Psoas muscle (tissue), 8 donors: ENCODE results near the gene TUBA8. TPM values are rescaled to one million over a fixed set of nuclear protein-coding genes. Genes with fewer than 3 reads are reported as not detected.

ENCODE experiments used
- ATAC-seq, 4 donors: fragments of 200-7000 bp; cut with Tn5 transposase; one replicate each; pipeline ENCODE4 v1.9.1; 2020; ENCODE audit warnings: moderate library complexity in 3 of 4, mild to moderate bottlenecking in 2 of 4
- DNase-seq, 2 donors: peaks; one replicate each; pipeline ENCODE4 v3.0.0-alpha.2; 2020
- H3K27ac ChIP-seq: fragments of 200-600 bp; one replicate; pipeline ENCODE4 v1.8.0; 2022
- H3K27me3 ChIP-seq, 3 donors: fragments of 200-600 bp in 1 of 3; one replicate each; pipeline versions ENCODE4 v1.6.1 to v1.8.0; 2013 to 2022; ENCODE audit warnings: low read length in 2 of 3, mild to moderate bottlenecking in 2 of 3, moderate library complexity in 1 of 3; ENCODE audit not compliant: insufficient read depth in 3 of 3
- H3K36me3 ChIP-seq, 2 donors: fragments of 200-600 bp in 1 of 2; one replicate each; pipeline versions ENCODE4 v1.6.1 to v1.8.0; 2013 to 2022; ENCODE audit warnings: low read depth in 1 of 2, mild to moderate bottlenecking in 1 of 2, moderate library complexity in 1 of 2; ENCODE audit not compliant: insufficient read depth in 1 of 2
- H3K4me1 ChIP-seq: fragments of 200-600 bp; one replicate; pipeline ENCODE4 v1.8.0; 2022
- H3K4me3 ChIP-seq: fragments of 200-600 bp; one replicate; pipeline ENCODE4 v1.8.0; 2022; ENCODE audit warnings: mild to moderate bottlenecking
- H3K9me3 ChIP-seq: fragments of 200-600 bp; one replicate; pipeline ENCODE4 v1.8.0; 2022
- WGBS, 3 donors: extraction: QIAGEN DNeasy Blood & Tissue Kit; methylation state at CpG; one replicate each; pipeline versions ENCODE4 v1.1.6 to v1.1.7; 2013; 5-methylcytosine and 5-hydroxymethylcytosine counted together
- intact Hi-C, 2 donors: fragments of 100-400 bp; cut with DNase I; formaldehyde crosslinking; loops; one replicate each; pipeline versions ENCODE4 v1.11.0 to v1.14.2; 2022
- polyA plus RNA-seq, 3 donors: library from polyadenylated mRNA; stranded (reverse); fragments of 200-250 nt; gene quantifications; one replicate each; pipeline ENCODE4 v1.2.3, GENCODE V29; 2013
- total RNA-seq, 4 donors: library from RNA; stranded (reverse); fragmentation: NEBNext Ultra II Directional in 2 of 4; extraction: Animal tissue kit (Norgen Biotek cat#: 25700) in 2 of 4; gene quantifications; one replicate each; pipeline versions ENCODE4 v1.2.1 to v1.2.4, GENCODE V29; 2021 to 2023
- TF ChIP-seq, protein P1 (sequence below): fragments of 200-600 bp; IDR thresholded peaks from one replicate; pipeline ENCODE4 v1.8.0; 2022; ENCODE audit warnings: antibody characterized with exemption
- donor health status: healthy with polysubstance abuse.
- donor health status: DM: no; HTN: no; CAD: no; lungs with moderate emphysema.
- donor health status: Bipolar disorder and iron deficiency.
- donor health status: healthy.
- donor health status: DM: yes; HTN: yes; CAD: no.
- donor health status: DM: no; HTN: no; CAD: no.
- donor health status: DM: no; HTN: no; CAD: no.
- donor health status: DM: yes; HTN: yes; CAD: no.

Gene TUBA8
- total and polyA plus RNA-seq, 7 donors: 38.8 to 150 (median 115) TPM

DNA sequence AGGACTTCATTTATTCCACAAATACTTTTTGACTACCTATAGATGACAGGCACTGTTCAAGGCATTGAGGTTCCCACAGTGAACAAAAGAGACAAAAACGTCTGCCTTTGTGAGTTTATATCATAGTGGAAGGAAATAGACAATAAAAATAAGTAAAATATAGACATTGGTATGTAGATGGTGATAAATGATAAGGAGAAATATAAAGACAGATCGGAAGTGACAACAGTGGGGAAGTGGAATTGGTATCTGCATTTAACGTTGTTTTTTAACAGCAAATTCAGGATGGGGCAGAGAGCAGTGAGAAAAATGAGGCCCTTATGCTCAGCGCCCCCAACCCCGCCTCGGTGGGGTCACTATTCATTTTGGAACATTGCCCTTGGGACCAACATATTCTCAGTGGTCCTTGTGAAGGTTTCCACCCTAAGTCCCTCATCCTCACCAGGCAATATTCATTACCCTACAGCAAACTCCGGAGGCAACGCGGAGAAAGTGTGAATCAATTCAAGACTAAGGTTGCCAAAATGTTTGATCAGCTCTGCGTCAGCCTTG, 33.4 kb upstream of the TUBA8 start:
- DNase-seq: no peak
- intact Hi-C loops: loop anchor here (2.0 to 5.0 kb wide), 7 partner anchors 45 to 335 kb away; no protein-coding TSS in a partner anchor
- H3K4me3 ChIP-seq: peak overlapping the region; percentile 92
- no peaks in the 10 kb centered on the region for H3K27me3 ChIP-seq
- H3K27ac ChIP-seq: peak overlapping the region; percentile 96
- peak in 1 of 4 donors; percentile 14 for ATAC-seq
- WGBS, 3 donors: 4 to 6% (median 6%) methylated on average over 10 of the region's 10 CpGs
- no peaks in the 10 kb centered on the region for H3K9me3 ChIP-seq
- H3K36me3 ChIP-seq: peaks cover 2 to 30% of the 10 kb centered on the region in 2 donors
- H3K4me1 ChIP-seq: peaks cover 38% of the 10 kb centered on the region
- TF ChIP-seq, protein P1, sequence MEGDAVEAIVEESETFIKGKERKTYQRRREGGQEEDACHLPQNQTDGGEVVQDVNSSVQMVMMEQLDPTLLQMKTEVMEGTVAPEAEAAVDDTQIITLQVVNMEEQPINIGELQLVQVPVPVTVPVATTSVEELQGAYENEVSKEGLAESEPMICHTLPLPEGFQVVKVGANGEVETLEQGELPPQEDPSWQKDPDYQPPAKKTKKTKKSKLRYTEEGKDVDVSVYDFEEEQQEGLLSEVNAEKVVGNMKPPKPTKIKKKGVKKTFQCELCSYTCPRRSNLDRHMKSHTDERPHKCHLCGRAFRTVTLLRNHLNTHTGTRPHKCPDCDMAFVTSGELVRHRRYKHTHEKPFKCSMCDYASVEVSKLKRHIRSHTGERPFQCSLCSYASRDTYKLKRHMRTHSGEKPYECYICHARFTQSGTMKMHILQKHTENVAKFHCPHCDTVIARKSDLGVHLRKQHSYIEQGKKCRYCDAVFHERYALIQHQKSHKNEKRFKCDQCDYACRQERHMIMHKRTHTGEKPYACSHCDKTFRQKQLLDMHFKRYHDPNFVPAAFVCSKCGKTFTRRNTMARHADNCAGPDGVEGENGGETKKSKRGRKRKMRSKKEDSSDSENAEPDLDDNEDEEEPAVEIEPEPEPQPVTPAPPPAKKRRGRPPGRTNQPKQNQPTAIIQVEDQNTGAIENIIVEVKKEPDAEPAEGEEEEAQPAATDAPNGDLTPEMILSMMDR: no peak

DNA sequence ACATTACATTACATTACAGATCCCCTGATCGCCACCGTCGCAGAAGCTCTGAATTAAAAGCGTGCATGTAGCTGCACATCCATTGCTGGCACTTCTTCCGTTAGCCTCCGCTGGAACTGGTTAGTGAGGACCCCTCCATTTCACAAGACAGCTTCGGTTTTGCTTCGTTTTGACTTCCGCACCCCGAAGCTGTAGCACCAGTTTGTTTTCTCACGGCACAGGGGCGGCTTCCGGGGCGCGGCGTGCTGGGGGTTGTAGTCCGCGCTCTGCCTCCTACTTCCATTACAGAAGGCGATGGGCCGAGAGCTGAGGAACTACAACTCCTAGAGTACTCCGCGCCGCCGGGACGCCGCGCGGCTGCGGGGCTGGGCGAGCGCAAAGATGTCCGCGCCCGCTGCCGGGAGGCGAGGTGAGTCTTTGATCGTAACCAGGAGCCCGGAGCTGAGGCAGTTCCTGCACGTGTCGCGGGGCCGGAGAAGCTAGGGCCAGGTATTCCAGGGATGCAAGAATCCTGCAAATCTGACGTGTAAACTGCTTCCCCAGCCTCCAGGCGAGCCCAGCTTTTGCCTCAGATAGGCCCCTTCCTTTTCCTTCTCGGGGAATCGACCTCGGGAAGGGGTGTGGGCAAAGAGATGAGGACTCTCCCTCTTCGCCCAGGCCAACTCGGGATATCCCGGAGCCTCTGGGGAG, 32.8 kb upstream of the TUBA8 start, which contains the start of gene PEX26:
TSS of gene PEX26 (plus strand) at position 352 of the 690 bp plus-strand sequence. CDS start 387 bp downstream, outside the sequence.
- TF ChIP-seq, protein P1: no peak
- Histone ChIP-seq H3K9me3 (no peaks in the 10 kb centered on the region), H3K27me3 (no peaks in the 10 kb centered on the region), H3K36me3 (peaks cover 2 to 36% of the 10 kb centered on the region in 2 donors), H3K4me3 (peak within 1 kb of the TSS; percentile 92), H3K27ac (peak within 1 kb of the TSS; percentile 96), H3K4me1 (peaks cover 35% of the 10 kb centered on the region)
- WGBS, 3 donors: 0 to 1% (median 1%) methylated on average over 49 to 50 of the region's 50 CpGs
- intact Hi-C loops: loop anchor here (2.0 to 5.0 kb wide), 8 partner anchors 33 to 335 kb away; partner anchors contain the start of gene TUBA8 (in 1 of the 2)
- peak; percentile 92 to 95 (median 94) for ATAC-seq
- DNase-seq: peak; percentile 96

DNA sequence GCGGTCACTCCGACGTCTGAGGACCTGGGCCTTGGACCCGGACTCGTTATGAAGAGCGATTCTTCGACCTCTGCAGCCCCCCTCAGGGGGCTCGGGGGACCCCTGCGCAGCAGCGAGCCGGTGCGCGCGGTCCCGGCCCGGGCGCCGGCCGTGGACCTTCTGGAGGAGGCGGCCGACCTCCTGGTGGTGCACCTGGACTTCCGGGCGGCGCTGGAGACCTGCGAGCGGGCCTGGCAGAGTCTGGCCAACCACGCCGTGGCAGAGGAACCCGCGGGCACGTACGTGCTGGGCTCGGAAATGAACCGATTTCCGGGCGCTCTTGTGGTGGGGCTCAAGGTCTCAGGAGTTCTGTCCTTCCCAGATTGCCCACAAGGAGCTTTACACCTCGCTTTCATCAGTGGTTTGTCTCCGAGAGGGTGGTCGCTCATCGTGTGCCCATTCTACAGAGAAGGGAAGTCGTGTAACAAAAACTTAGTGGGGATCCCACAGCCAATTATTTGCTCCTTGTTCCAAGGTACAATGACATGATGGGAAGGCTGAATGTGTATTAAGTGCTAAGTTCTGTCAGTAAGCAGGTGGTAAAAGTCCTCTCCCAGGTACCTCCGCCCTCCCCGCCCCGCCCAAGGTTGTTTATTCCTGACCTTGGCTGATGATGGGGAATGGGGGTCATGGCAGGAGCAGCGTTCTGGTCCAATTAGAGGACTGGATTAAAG, 32.1 kb upstream of the TUBA8 start:
- H3K9me3 ChIP-seq: no peaks in the 10 kb centered on the region
- TF ChIP-seq, protein P1: no peak
- peaks cover 35% of the 10 kb centered on the region for H3K4me1 ChIP-seq
- H3K27me3 ChIP-seq: no peaks in the 10 kb centered on the region
- H3K36me3 ChIP-seq: peaks cover 2 to 43% of the 10 kb centered on the region in 2 donors
- H3K27ac ChIP-seq: peak overlapping the region; percentile 96
- DNase-seq (peak; percentile 36 to 72), ATAC-seq (peak; percentile 47 to 64 (median 58))
- 7 to 9% (median 8%) methylated on average over 42 to 45 of the region's 45 CpGs for WGBS, 3 donors
- H3K4me3 ChIP-seq: peak overlapping the region; percentile 92
- intact Hi-C loops: loop anchor here (2.0 to 5.0 kb wide), 6 partner anchors 32 to 336 kb away; partner anchors contain the start of gene TUBA8 (in 1 of the 2)

DNA sequence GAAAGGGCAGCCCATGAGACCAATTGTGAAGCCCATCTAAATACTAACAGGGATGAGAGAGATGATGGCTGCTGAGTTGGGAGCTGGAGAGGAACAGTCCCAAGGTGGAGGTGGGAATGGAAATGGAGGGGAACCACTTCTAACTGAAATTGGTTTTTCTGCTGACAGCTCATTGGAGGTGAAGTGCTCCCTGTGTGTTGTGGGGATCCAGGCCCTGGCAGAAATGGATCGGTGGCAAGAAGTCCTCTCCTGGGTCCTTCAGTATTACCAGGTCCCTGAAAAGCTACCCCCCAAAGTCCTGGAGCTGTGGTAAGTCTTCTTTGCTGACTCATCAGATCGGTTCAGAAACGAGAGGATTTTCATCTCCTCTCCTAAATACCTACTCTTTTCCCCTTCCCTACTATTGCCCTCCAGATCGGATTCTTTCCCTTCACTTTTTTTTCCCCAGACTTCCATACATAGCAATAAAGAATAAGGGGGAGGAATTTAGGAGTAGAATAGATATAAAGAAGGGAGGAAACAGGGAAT, 30.8 kb upstream of the TUBA8 start:
- H3K36me3 ChIP-seq: peaks cover 4 to 56% of the 10 kb centered on the region in 2 donors
- DNase-seq: no peak
- no peak overlapping the region for H3K27ac ChIP-seq
- ATAC-seq: no peak
- H3K27me3 ChIP-seq: no peaks in the 10 kb centered on the region
- peaks cover 35% of the 10 kb centered on the region for H3K4me1 ChIP-seq
- WGBS, 3 donors: 65 to 68% (median 67%) methylated on average over 4 of the region's 4 CpGs
- intact Hi-C loops: loop anchor here (2.0 to 5.0 kb wide), 6 partner anchors 31 to 337 kb away; partner anchors contain the start of gene TUBA8 (in 1 of the 2)
- H3K9me3 ChIP-seq: no peaks in the 10 kb centered on the region
- TF ChIP-seq, protein P1: no peak
- peak overlapping the region; percentile 92 for H3K4me3 ChIP-seq
